ENCODE results near the gene PTCHD1.

Gene PTCHD1

GRCh38 chrX:23422912-23423311 lies 88.3 kb downstream of the PTCHD1 start:
- no peak for DNase-seq (ENCODE audit: extremely low spot score)
- CTCF ChIA-PET, result no interaction called here
- POLR2A ChIA-PET, result no interaction called here
- TF ChIP-seq, protein P1, sequence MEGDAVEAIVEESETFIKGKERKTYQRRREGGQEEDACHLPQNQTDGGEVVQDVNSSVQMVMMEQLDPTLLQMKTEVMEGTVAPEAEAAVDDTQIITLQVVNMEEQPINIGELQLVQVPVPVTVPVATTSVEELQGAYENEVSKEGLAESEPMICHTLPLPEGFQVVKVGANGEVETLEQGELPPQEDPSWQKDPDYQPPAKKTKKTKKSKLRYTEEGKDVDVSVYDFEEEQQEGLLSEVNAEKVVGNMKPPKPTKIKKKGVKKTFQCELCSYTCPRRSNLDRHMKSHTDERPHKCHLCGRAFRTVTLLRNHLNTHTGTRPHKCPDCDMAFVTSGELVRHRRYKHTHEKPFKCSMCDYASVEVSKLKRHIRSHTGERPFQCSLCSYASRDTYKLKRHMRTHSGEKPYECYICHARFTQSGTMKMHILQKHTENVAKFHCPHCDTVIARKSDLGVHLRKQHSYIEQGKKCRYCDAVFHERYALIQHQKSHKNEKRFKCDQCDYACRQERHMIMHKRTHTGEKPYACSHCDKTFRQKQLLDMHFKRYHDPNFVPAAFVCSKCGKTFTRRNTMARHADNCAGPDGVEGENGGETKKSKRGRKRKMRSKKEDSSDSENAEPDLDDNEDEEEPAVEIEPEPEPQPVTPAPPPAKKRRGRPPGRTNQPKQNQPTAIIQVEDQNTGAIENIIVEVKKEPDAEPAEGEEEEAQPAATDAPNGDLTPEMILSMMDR (IDR thresholded peaks at IDR 0.05; ENCODE audit: control extremely low read depth, extremely low read depth, low read depth, missing control alignments), result no peak

DNA sequence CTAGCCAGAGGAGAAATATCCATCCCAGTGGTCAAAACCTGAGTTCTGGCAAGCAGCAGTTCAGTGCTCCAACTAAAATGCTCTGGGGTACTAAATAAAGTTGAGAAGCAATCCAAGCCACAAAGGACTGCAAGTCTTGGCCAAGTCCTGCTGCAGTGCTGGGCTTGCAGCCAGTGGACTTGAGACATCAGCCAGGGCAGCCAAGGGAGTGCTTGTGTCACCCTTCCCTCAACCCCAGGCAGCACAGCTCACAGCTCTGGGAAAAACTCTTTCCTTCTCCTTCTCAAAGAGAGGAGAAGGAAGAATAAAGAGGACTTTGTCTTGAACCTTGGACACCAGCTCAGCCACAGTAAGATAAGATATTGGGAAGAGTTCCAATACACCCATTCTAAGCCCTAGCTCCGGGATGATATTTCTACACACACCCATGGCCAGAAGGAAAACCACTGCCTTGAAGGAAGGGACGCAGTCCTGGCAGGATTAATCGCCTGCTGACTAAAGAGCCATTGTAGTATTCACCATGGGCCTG lies 99.8 kb downstream of the PTCHD1 start:
- DNase-seq (ENCODE audit: extremely low spot score), result no peak
- TF ChIP-seq, protein P1 (IDR thresholded peaks at IDR 0.05; ENCODE audit: control extremely low read depth, extremely low read depth, low read depth, missing control alignments), result no peak
- ChIA-PET CTCF (interaction anchor here (0.8 kb wide), 1 partner anchor 12 kb away, joined by 3 read pairs; no protein-coding TSS in a partner anchor), POLR2A (no interaction called here)

DNA sequence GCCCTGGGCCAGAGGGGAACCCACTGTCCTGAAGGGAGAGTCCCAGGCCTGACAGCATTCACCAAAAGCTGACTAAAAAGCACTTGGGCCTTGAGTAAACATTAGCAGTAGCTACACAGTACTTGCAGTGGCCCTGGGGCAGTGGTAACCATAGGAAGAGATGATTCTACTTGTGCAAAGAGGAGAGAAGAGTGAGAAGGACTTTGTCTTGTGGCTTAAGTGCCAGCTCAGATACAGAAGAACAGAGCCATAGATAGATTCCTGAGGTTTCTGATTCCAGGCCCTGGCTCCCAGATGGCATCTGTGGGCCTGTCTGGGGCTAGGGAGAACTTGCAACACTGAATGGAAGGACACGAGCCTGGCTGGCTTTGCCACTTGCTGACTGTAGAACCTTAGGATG lies 100.5 kb downstream of the PTCHD1 start:
- POLR2A ChIA-PET, result no interaction called here
- TF ChIP-seq, protein P1 (IDR thresholded peaks at IDR 0.05; ENCODE audit: control extremely low read depth, extremely low read depth, low read depth, missing control alignments), result no peak
- no peak for DNase-seq (ENCODE audit: extremely low spot score)
- CTCF ChIA-PET, result interaction anchor here (0.8 kb wide), 1 partner anchor 12 kb away, joined by 3 read pairs; no protein-coding TSS in a partner anchor

DNA sequence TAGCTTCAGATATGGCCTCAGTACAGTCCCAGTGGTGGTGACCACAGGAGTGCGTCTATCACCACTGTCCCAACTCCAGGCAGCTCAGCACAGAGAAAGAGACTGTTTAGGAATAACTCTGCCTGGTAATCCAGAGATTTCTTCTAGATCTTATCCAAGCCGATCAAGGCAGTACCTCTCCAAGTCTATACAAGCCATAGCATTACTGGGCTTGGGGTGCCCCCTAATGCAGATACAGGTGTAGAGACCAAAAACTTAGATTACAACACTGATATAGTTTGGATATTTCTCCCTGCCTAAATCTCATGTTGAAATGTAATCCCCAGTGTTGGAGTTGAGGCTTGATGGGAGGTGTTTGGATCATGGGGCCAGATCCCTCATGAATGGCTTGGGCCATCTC lies 100.9 kb downstream of the PTCHD1 start:
- no peak for DNase-seq (ENCODE audit: extremely low spot score)
- ChIA-PET CTCF (no interaction called here), POLR2A (no interaction called here)
- TF ChIP-seq, protein P1 (IDR thresholded peaks at IDR 0.05; ENCODE audit: control extremely low read depth, extremely low read depth, low read depth, missing control alignments), result no peak

GRCh38 chrX:23436875-23437274 lies 102.2 kb downstream of the PTCHD1 start:
- POLR2A ChIA-PET, result no interaction called here
- DNase-seq (ENCODE audit: extremely low spot score), result no peak
- TF ChIP-seq, protein P1 (IDR thresholded peaks at IDR 0.05; ENCODE audit: control extremely low read depth, extremely low read depth, low read depth, missing control alignments), result no peak
- CTCF ChIA-PET, result interaction anchor here (1.6 kb wide), 1 partner anchor 27 kb away, joined by 3 read pairs; no protein-coding TSS in a partner anchor

- ChIA-PET CTCF (no interaction called here), POLR2A (no interaction called here)
- TF ChIP-seq, protein P1 (IDR thresholded peaks at IDR 0.05; ENCODE audit: control extremely low read depth, extremely low read depth, low read depth, missing control alignments), result no peak
- no peak for DNase-seq (ENCODE audit: extremely low spot score)
Measured at GRCh38 chrX:23451266-23451665, 116.6 kb downstream of the PTCHD1 start.
